ENCODE measurements around the gene SELENOP.
"Not testable (repeated sequence)": the region's sequence is repeated elsewhere in the genome, so short reads cannot be mapped to it uniquely, and the experiment has no call there.

Gene SELENOP

DNA sequence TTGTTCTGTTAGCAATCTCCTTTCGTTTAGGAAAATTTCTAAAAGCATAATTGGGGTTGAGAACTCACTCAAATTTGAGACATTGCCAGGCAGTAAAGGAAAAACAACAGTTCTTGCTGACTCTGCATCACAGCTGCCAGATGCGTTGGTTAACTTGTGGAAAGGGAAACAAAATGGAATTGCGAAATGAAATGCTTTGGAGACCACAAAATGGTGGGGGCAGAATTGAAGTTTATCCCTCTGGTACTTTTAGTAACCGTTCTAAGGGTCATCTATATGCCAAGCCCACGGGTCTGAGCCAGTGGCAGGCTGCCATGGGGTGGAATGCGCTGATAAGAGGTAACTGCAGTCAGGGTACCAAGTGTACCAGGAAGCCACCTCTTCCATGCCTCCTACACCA, 28.6 kb upstream of the SELENOP start:
- DNase-seq (ENCODE audit: insufficient read length, low spot score) (no peak), FAIRE-seq (no peak)
- TF ChIP-seq POLR2A (IDR thresholded peaks at IDR 0.05; ENCODE audit: low read depth, low read length), result no peak

DNA sequence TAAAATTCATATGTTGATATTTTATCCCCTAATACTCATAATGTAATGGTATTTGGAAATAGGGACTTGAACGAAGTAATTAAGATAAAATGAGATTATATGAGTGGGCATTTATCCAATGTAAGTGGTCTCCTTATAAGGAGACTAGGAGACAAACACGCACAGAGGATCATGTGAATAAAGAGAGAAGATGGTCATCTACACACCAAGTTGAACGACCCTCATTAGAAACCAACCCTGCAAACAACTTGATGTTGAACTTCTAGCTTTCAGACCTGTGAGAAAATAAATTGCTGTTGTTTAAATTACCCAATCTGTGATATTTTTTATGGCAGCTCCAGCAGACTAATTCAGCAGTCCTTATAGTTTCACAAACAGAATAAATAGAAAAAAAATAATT, 27.5 kb upstream of the SELENOP start:
- no peak for TF ChIP-seq POLR2A (IDR thresholded peaks at IDR 0.05; ENCODE audit: low read depth, low read length)
- FAIRE-seq (no peak), DNase-seq (ENCODE audit: insufficient read length, low spot score) (no peak)

DNA sequence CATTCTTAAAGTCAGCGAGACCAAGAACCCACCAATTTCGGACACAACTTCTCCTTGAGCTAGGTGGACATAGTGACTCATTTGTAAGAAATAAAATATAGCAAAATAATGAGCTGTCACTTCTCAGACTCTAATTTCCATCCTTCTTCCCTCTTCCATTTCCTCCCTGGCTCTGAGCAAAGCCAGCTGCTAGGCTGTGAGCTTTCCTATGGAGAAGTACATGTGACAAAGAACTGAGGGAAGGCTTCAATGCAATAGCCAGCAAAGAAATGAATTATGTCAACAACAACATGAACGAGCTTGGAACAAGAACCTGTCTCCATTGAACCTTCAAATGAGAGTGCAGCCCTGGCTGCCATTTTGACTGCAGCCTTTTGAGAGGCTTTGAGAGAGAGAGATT, 25.9 kb upstream of the SELENOP start:
- FAIRE-seq, result no peak
- no peak for DNase-seq (ENCODE audit: insufficient read length, low spot score)
- no peak for TF ChIP-seq POLR2A (IDR thresholded peaks at IDR 0.05; ENCODE audit: low read depth, low read length)

DNA sequence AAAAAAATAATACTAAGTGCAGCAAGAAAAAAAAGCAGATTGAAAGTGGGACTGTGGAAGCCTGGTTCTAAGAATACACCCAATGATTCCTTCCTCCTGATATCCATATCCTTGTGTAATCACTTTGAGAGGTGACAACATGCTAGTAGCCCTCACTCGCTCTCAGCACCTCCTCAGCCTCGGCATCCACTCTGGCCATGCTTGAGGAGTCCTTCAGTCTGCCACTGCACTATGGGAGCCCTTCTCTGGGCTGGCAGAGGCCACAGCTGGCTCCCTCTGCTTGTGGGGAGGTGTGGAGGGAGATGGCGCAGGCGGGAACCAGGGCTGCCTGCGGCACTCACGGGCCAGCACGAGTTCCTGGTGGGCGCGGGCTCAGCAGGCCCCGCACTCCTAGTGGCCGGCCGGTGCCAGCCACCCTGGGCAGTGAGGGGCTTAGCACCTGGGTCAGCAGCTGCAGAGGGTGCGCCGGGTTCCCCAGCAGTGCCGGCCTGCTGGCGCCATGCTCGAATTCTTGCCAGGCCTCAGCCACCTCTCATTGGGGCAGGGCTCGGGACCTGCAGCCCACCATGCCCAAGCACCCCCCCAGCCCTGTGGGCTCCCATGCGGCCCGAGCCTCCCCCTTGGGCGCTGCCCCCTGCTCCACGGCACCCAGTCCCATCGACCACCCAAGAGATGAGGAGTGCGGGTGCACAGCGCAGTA, 24.5 kb upstream of the SELENOP start:
- TF ChIP-seq POLR2A (IDR thresholded peaks at IDR 0.05; ENCODE audit: low read depth, low read length), result no peak
- FAIRE-seq (no peak), DNase-seq (ENCODE audit: insufficient read length, low spot score) (no peak)

DNA sequence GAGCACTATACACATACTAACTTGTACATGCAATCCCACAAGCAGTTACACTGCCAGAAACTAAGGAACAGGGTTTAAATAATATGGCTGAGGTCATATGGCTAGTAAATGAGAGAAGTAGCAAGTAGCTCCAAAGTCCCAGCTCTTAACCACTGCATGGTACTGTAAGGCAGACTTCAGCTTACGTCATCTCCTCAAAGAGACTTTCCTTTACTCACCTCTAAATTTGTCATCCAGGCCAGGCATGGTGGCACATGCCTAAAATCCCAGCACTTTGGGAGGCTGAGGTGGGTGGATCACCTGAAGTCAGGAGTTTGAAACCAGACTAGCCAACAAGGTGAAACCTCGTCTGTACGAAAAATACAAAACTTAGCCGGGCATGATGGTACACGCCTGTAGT, 20.4 kb upstream of the SELENOP start:
- TF ChIP-seq POLR2A (IDR thresholded peaks at IDR 0.05; ENCODE audit: low read depth, low read length), result no peak
- FAIRE-seq (no peak), DNase-seq (ENCODE audit: insufficient read length, low spot score) (no peak)

DNA sequence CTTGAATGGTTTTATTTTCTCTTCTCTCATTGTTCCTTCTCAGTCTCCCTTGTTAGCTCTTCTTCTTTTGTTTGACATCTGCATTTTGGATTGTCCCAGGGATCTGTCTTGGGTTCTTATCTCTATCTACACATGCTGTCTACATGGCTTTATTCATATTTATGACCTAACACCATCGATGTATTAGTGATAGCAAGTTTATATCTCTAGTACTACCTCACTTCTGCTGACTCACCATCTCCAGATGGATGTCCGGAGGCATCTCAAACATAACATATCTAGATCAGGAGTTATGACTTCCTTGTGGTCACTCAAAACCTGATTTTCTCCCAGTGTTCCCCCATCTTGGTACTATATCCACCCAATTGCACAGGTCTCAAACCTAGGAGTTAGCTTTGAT, 19.2 kb upstream of the SELENOP start:
- DNase-seq (ENCODE audit: insufficient read length, low spot score), result no peak

DNA sequence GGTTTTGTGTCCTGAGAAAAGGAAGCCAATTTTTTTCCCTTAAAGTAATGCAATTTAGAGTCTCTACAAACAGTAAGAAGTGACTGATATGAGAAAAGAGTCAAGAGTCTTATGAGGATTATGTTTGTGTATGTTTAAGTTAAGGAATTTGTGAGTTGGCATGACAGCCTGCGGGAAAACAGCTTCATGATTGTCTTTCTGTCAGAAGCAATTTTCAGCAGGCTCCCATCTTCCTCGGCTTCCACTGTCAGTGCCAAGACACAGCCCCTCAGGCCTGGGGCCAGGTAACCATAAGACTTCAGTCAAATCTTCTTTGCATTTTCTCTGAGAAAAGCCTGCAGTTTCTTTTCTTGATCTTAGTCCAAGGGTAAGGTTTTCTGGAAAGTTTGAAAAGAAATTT, 17.0 kb upstream of the SELENOP start:
- TF ChIP-seq POLR2A (IDR thresholded peaks at IDR 0.05; ENCODE audit: low read depth, low read length), result no peak
- DNase-seq (ENCODE audit: insufficient read length, low spot score) (no peak), FAIRE-seq (no peak)

More for the DNA sequence above, 19.2 kb upstream of the SELENOP start:
- FAIRE-seq, result no peak
- TF ChIP-seq POLR2A (IDR thresholded peaks at IDR 0.05; ENCODE audit: low read depth, low read length), result no peak

DNA sequence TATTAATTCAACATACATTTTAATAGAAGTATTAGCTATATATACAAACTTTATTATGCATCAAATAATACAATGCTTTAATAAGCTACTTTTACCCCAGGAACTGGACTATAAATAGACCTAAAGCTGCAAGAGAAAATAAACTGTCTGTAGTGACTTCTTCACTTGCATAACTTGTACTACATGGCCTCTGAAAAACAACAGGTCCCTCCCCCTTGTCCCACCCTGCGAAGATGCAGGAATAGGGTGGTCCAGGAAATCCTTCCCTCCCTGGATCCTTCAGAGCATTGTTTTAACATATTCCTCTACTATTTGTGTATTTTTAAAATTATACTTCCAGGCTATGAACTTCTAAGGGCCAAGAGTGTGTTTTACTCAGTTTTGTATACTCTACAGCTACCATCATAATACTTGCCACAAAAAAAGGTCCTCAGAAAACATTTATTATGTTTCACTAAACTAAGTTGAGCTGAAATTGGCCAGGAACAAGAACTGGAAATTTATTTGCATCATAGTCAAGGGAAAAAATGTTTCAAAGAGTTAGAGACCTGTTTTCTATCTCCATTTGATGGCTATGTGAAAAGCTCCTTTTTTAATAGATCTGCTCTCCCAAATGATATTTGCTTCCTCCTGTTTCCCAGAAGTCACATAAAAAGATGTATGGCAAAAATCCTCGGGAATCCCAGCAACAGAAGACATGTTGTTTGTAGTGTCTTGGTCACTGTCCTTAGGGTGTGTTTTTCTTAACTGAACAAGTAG, 15.2 kb upstream of the SELENOP start:
- FAIRE-seq, result no peak
- DNase-seq (ENCODE audit: insufficient read length, low spot score), result no peak
- TF ChIP-seq POLR2A (IDR thresholded peaks at IDR 0.05; ENCODE audit: low read depth, low read length), result no peak

DNA sequence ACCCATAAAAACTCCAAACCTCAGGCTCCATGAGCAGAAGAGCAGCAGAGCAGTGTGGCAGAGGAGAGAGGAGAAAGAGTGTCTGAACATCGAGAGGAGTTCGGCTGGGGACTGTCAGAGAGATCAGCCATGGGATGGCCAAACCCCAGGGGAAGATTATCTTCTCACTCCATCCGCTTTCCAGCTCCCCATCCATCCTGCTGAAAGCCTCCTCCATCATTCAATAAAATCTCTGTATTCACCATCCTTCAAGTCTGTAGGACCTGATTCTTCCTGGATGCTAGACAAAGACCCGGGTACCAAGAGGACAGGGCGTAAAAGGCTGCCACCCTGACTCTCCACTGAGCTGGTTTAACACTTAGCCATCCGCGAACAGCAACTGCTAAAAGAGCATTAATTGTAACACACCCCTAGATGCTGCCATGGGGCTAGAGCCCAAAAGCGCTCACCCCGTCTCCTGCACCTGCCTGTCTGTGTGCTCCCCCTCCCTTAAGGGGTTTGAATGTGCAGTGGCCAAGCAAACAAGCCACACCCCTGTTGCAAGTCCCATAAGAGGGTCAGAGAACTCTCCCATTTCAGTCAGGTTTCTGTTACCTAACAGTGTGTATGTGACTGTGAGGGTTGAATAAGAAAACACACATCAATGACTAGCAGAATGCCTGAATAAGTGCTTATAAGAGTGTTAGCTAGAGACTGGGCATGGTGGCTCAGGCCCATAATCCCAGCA, 13.9 kb upstream of the SELENOP start:
- no peak for DNase-seq (ENCODE audit: insufficient read length, low spot score)
- FAIRE-seq, result no peak
- no peak for TF ChIP-seq POLR2A (IDR thresholded peaks at IDR 0.05; ENCODE audit: low read depth, low read length)

DNA sequence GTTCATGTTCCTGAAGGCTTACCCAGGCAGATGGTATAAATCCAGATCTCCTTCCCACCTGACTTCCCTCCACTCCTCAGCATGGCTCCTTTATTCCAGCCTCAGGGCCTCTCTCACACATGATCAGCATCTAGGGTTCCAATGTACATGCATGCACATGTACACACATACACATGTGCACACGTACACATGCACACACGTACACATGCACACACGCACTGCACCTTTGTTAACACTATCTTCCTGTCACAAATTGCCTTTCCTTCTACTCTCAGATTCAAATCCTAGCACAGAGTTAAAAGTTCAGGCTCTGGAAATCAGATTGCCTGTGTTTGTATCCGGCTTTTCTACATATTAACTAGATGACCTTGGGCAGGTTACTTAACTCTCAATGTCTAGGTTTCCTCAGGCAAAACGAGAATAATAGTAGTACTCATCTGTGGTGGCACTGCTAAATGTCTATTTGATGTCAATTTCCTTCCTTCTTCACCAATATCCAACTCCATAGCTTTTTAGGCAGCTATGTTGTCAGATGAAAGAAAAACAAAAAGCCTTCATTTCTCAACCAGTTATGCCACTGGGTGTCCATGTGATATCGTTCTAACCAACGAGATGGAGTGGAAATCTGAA, 12.8 kb upstream of the SELENOP start:
- no peak for TF ChIP-seq POLR2A (IDR thresholded peaks at IDR 0.05; ENCODE audit: low read depth, low read length)

DNA sequence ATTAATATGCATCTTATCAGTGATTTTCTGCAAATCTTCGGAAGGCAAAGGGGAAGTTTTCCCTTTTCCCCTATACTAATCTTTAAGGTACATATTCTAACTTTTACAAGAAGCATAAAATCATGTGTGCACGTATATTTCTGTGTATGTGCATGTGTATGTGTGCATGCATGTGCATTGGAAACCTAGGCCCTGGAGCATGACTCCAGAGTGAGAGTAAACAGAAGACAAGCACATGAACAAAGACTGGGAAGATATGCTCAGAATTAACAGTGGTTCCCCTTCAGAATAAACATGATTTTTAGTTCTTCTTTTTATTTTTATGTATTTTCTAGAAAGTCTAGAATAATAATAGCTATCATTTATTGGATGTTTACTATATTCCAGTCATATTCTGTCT, 10.9 kb upstream of the SELENOP start:
- TF ChIP-seq POLR2A (IDR thresholded peaks at IDR 0.05; ENCODE audit: low read depth, low read length), result no peak
- DNase-seq (ENCODE audit: insufficient read length, low spot score) (no peak), FAIRE-seq (no peak)

More for the DNA sequence above, 12.8 kb upstream of the SELENOP start:
- DNase-seq (ENCODE audit: insufficient read length, low spot score) (no peak), FAIRE-seq (no peak)

DNA sequence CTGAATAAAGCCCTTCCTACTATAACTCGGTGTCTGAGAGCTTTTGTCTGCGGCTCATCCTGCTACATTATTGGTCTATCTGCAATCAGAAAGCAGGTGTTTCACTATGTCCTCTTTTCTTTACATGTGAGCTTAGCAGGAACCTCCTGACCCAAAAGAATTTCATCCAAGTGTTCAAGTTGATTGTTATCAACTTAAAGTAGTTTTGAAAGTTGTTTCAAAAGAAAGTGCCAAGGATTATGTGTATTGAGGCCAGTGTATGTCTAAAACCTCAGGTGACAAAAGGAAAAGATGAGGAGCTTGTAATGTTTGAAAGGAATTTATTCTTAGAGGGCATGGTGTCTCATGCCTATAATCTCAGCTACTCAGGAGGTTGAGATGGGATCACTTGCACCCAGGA, 8.1 kb upstream of the SELENOP start:
- no peak for DNase-seq (ENCODE audit: insufficient read length, low spot score)
- FAIRE-seq, result no peak
- no peak for TF ChIP-seq POLR2A (IDR thresholded peaks at IDR 0.05; ENCODE audit: low read depth, low read length)

DNA sequence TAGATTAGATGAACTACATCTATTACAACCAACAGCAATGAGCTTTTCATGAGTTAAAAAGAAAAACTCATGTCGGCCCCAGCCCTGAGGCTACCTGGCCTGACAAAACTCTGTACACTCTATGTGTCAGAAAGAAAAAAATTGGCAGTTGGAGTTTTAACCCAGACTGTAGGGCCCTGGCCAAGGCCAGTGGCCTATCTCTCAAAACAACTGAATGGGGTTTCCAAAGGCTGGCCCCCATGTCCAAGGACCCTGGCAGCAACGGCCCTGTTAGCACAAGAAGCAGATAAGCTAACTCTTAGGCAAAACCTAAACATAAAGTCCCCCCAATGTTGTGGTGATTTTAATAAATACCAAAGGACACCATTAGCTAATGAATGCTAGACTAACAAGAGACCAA, 4.9 kb upstream of the SELENOP start:
- FAIRE-seq, result not testable (repeated sequence)

DNA sequence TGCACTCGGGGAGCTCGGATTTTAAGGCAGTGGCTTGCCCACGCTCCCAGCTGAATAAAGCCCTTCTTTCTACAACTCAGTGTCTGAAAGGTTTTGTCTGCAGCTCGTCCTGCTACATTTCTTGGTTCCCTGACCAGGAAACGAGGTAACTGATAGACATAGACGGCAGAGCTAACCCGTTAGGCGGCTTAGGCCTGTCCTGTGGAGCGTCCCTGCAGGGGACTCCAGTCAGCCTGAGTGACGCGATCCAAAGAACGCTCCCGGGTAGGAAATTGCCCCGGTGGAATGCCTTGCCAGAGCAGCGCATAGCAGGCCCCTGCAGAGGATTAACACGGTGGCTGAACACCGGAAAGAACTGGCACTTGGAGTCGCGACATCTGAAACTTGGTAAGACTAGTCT, 1.8 kb upstream of the SELENOP start:
- no peak for TF ChIP-seq POLR2A (IDR thresholded peaks at IDR 0.05; ENCODE audit: low read depth, low read length)
- FAIRE-seq (no peak), DNase-seq (ENCODE audit: insufficient read length, low spot score) (no peak)

More for the DNA sequence above, 4.9 kb upstream of the SELENOP start:
- DNase-seq (ENCODE audit: insufficient read length, low spot score), result not testable (repeated sequence)

Measured in H54 (cell line).